Pancreas (tissue), 10 donors: ENCODE results near the gene PEDS1. TPM values are rescaled to one million over a fixed set of nuclear protein-coding genes. Genes with fewer than 3 reads are reported as not detected.

Experiments
- ATAC-seq, 4 donors: fragments of 200-7000 bp; cut with Tn5 transposase; one replicate each; pipeline versions ENCODE4 v1.8.0 to v1.9.1; 2020; ENCODE audit warnings: mild to moderate bottlenecking in 4 of 4, moderate library complexity in 4 of 4
- DNase-seq, 6 donors: peaks; one replicate each; pipeline ENCODE4 v3.0.0-alpha.2; 2020
- FAIRE-seq: peaks from 2 replicates; lab custom pipeline; 2012; peaks lifted over from hg19 to GRCh38; lab: Jason Lieb, UNC
- H3K27ac ChIP-seq, 4 donors: fragments of 200-600 bp; sonication (generic); 1 replicate in 3 of 4; 2 replicates in 1 of 4; pipeline versions ENCODE4 v1.5.0 to v1.8.0; 2020
- H3K27me3 ChIP-seq, 4 donors: fragments of 200-600 bp; one replicate each; pipeline ENCODE4 v1.8.0; 2021
- H3K36me3 ChIP-seq, 3 donors: fragments of 200-600 bp; sonication (generic) in 1 of 3; one replicate each; pipeline versions ENCODE4 v1.5.0 to v1.8.0; 2020 to 2021
- H3K4me1 ChIP-seq, 3 donors: fragments of 200-600 bp; one replicate each; pipeline ENCODE4 v1.8.0; 2021
- H3K4me3 ChIP-seq, 4 donors: fragments of 200-600 bp; sonication (generic) in 2 of 4; one replicate each; pipeline versions ENCODE4 v1.5.0 to v1.8.0; 2020 to 2021
- H3K9me3 ChIP-seq, 4 donors: fragments of 200-600 bp; one replicate each; pipeline ENCODE4 v1.8.0; 2021
- CTCF ChIP-seq, 4 donors: fragments of 200-600 bp; sonication (generic) in 3 of 4; IDR thresholded peaks; one replicate each; pipeline versions ENCODE4 v1.5.0 to v1.8.0; 2021; ENCODE audit warnings: antibody characterized with exemption in 4 of 4
- WGBS, 2 donors: extraction: QIAGEN DNeasy Blood & Tissue Kit; methylation state at CpG; one replicate each; pipeline ENCODE4 v1.1.7; 2013; 5-methylcytosine and 5-hydroxymethylcytosine counted together
- intact Hi-C, 3 donors: fragments of 100-400 bp; cut with DNase I; formaldehyde crosslinking; loops; one replicate each; pipeline versions ENCODE4 v1.11.1 to v1.14.2; 2022
- polyA plus RNA-seq, 2 donors: library from polyadenylated mRNA; stranded (reverse); fragments of 200-250 nt; gene quantifications; one replicate each; pipeline ENCODE4 v1.2.3, GENCODE V29; 2013
- total RNA-seq, 6 donors: library from RNA; stranded (reverse); fragmentation: NEBNext Ultra II Directional in 4 of 6; extraction: Animal tissue kit (Norgen Biotek cat#: 25700) in 4 of 6; gene quantifications; one replicate each; pipeline versions ENCODE4 v1.2.1 to v1.2.4, GENCODE V29; 2021 to 2023
- donor health status: healthy with polysubstance abuse.
- donor health status: DM: no; HTN: no; CAD: no; lungs with moderate emphysema.
- donor health status: DM: no; HTN: no; CAD: no.
- donor health status: control.
- donor health status: control.
- donor health status: Bipolar disorder and iron deficiency.
- donor health status: DM: yes; HTN: yes; CAD: no.
- donor health status: DM: no; HTN: no; CAD: no.
- donor health status: DM: no; HTN: no; CAD: no.
- donor health status: DM: yes; HTN: yes; CAD: no.

Gene PEDS1
- total and polyA plus RNA-seq, 8 donors: 3.5 to 11.0 (median 6.4) TPM

- H3K27me3 ChIP-seq: no peaks in the 10 kb centered on the region
- intact Hi-C loops: no loop called here
- peaks cover 15 to 54% (median 40%) of the 10 kb centered on the region in 3 donors for H3K4me1 ChIP-seq
- peak overlapping the region in 2 of 4 donors; percentile 96 to 97 for H3K4me3 ChIP-seq
- no peak for TF ChIP-seq CTCF (IDR thresholded peaks at IDR 0.05)
- H3K9me3 ChIP-seq: no peaks in the 10 kb centered on the region
- FAIRE-seq (no peak), ATAC-seq (peak in 2 of 4 donors; percentile 4 to 13), DNase-seq (peak in 1 of 6 donors; percentile 18)
- 28 to 29% methylated on average over 10 of the region's 10 CpGs for WGBS, 2 donors
- H3K27ac ChIP-seq: peak overlapping the region; percentile 37 to 95 (median 54)
- no peaks in the 10 kb centered on the region for H3K36me3 ChIP-seq
Measured at GRCh38 chr20:50111120-50111828, 42.2 kb downstream of the PEDS1 start.

- FAIRE-seq: no peak
- WGBS, 2 donors: 11 to 12% methylated on average over 4 of the region's 4 CpGs
Measured at GRCh38 chr20:50110141-50111047, 43.1 kb downstream of the PEDS1 start.

GRCh38 chr20:50108556-50109235 lies 44.8 kb downstream of the PEDS1 start:
- Histone ChIP-seq H3K27ac (peak overlapping the region in 1 of 4 donors; percentile 95), H3K9me3 (no peaks in the 10 kb centered on the region), H3K36me3 (no peaks in the 10 kb centered on the region), H3K27me3 (no peaks in the 10 kb centered on the region), H3K4me3 (no peak overlapping the region), H3K4me1 (peaks cover 15 to 46% (median 40%) of the 10 kb centered on the region in 3 donors)
- WGBS, 2 donors: 51 to 54% methylated on average over 4 of the region's 4 CpGs
- TF ChIP-seq CTCF (IDR thresholded peaks at IDR 0.05): no peak
- DNase-seq (peak in 1 of 6 donors; percentile 22), ATAC-seq (no peak), FAIRE-seq (no peak)
- intact Hi-C loops: no loop called here

More at GRCh38 chr20:50110141-50111047, 43.1 kb downstream of the PEDS1 start:
- peaks cover 15 to 50% (median 40%) of the 10 kb centered on the region in 3 donors for H3K4me1 ChIP-seq
- no peaks in the 10 kb centered on the region for H3K27me3 ChIP-seq
- peak overlapping the region in 1 of 4 donors; percentile 96 for H3K4me3 ChIP-seq
- no peak for TF ChIP-seq CTCF (IDR thresholded peaks at IDR 0.05)
- peak overlapping the region; percentile 37 to 95 (median 54) for H3K27ac ChIP-seq
- ATAC-seq: peak; percentile 63 to 72 (median 71)
- intact Hi-C loops: no loop called here
- DNase-seq: peak in 4 of 6 donors; percentile 68 to 87 (median 78)
- no peaks in the 10 kb centered on the region for H3K9me3 ChIP-seq
- H3K36me3 ChIP-seq: no peaks in the 10 kb centered on the region

- intact Hi-C loops: no loop called here
- no peaks in the 10 kb centered on the region for H3K27me3 ChIP-seq
- FAIRE-seq: no peak
- DNase-seq: no peak
- TF ChIP-seq CTCF (IDR thresholded peaks at IDR 0.05): no peak
- 60 to 65% methylated on average over 6 of the region's 6 CpGs for WGBS, 2 donors
- H3K4me1 ChIP-seq: peaks cover 15 to 41% (median 40%) of the 10 kb centered on the region in 3 donors
- no peaks in the 10 kb centered on the region for H3K36me3 ChIP-seq
- no peak for ATAC-seq
- no peaks in the 10 kb centered on the region for H3K9me3 ChIP-seq
- no peak overlapping the region for H3K4me3 ChIP-seq
- H3K27ac ChIP-seq: peak overlapping the region in 1 of 4 donors; percentile 95
Measured at GRCh38 chr20:50107796-50108331, 45.7 kb downstream of the PEDS1 start.
